ENCODE results near the gene SEPSECS.

Gene SEPSECS

GRCh38 chr4:25076625-25077398 lies 83.4 kb downstream of the SEPSECS start:
- DNase-seq = no peak

- no peak for DNase-seq
These were observed 84.4 kb downstream of the SEPSECS start for GRCh38 chr4:25075851-25076250.

GRCh38 chr4:25075129-25075528 lies 85.1 kb downstream of the SEPSECS start:
- DNase-seq = no peak

- no peak for DNase-seq
These were observed 89.7 kb downstream of the SEPSECS start for GRCh38 chr4:25070545-25070944.

Data from NCI-H1930 (cell line).